ENCODE data around the gene DOCK3.
"Not testable (repeated sequence)": the region's sequence is repeated elsewhere in the genome, so short reads cannot be mapped to it uniquely, and the experiment has no call there.

DOCK3 gene

DNA sequence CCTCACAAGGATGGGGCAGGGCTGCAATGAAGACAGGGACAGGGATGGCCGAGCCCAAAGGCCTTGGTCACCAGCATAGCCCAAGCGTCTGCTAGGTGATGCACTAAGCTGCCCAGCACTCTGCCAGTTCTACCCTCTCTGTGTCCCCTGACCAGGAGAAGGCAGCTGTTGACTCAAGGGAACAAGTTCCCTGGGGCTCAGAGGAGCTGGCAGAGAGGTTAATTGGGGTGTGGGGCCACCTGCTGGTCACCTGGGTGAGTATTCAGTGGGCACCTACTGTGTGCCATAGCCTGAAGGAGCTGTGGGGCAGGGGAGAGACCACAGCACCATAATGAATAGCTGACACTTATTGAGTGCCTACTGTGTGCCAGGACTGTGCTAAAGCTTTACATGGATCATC lies 22.0 kb upstream of the DOCK3 start:
- DNase-seq (ENCODE audit: low spot score) = no peak

DNA sequence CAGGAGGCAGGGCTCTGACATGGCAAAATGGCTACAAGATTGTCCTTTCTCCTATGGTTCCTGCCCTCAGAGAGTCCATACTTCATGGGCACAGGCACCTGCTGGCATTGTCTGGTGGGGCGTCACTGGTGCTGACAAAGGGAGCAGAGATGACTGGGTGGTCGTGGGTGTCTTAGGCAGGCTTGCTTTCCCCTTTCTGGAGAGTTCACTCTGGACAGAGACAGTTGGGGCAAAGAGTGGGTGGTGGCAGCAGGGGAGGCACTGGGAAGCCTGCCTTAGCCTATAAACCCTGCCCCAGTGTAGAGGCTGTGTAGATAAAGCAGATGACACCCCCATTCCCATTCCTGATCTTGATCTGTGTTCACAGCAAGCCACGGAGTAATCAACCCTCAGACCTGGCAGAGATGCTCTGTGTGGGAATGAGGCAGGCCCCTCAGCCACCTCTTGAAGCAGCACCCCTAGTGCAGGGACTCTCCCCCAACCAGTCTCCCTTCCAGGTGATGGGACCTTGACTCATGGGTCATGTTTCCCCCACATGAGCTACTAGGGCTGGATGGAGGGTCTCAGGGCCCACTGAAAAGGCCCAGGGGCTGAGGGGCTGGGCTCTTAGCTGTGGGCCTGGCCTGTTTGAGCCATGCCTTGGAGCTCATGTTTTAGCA lies 20.7 kb upstream of the DOCK3 start:
- DNase-seq (ENCODE audit: low spot score) = no peak

DNA sequence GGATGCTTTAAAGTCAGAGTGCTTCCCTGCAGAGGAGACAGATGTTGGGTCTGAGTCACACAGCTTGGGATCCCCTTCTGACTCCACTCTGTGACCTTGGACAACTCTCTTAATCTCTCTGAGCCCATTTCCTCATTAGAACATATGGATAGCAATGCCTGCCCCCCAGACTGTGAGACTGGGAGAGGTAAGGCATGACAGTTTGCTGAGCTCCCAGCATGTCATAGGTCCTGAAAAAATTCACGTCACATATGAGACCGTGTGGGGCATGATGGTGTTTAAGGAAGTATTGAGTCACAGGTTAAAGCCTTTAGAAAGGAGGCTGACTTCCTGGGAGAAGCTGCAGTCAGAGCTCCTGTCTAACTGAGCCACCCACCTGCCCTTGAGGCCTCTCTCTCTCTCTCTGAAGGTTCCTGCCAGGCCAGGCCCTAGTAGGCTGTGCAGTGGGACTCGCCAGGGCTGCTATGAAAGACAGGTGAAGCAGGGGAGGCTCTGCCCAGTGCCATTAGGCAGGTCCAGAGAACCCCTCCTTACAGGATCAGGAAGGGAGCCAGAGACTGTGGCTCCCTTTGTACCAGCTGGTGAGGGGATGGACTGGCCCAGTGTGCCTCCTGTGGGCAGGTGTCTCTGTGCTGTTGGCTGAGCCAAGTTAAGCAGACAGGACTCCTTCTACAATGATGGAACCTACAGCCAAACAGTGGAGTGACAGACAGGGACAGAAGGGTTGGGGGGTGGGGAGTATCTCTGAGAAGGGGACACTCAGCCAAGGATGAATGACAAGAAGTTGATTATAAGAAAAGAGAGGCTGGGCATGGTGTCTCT lies 19.5 kb upstream of the DOCK3 start:
- no peak for DNase-seq (ENCODE audit: low spot score)

DNA sequence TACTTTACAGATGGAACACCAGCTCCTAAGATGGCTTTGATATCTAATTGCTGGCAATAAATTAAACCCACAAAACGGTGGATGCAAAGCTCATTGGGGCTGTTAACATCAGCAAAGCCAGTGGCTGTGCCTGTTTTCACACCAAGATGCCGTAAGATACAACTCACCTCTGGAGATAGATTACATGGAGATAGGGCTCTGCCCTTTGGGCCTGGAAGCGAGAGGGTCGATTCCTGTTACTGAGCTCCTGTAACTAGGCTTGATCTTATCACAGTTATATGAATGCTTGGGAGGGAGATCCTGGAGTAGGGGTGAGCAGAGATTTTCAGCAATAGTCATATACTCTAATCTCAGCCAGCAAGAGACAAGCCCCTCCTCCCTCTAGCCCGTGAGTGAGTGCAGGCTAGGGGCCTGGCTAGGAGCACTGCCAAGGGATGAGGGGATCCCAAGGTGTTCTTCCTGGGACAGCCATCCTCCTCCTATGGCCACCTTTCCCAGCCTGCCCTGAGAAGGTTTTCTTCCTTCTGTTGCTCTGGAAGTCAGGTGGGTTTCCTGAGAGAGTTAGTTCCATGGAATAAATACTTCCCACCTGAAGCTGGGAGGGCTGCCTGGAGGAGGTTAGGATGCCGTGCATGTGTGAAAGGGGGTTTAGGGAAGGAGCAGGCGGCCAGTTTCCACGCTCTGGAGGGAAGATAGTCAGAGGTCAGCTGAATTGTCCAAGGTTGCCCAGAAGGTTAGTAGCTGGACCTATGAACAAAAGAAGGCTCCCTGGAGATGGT lies 18.1 kb upstream of the DOCK3 start:
- DNase-seq (ENCODE audit: low spot score) = no peak

DNA sequence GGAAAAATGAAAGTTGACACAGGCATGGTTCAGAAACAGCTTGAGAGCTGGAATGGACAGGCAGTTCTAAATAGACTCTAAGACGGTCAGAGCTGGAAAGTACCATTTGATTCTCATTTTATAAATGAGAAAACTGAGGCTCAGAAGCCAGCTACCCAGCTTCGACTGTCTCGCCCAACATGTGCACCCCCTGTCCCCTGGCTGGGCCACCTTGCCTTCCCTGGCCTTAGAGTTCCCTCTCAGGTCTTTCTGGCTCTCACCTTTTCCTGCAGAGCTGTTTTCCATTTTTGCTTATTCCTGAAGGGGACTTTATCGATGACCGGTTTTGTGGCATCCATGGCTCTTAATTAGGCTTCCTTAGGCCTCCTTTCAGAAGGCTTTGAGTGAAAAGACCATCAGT lies 17.3 kb upstream of the DOCK3 start:
- DNase-seq (ENCODE audit: low spot score) = no peak

DNA sequence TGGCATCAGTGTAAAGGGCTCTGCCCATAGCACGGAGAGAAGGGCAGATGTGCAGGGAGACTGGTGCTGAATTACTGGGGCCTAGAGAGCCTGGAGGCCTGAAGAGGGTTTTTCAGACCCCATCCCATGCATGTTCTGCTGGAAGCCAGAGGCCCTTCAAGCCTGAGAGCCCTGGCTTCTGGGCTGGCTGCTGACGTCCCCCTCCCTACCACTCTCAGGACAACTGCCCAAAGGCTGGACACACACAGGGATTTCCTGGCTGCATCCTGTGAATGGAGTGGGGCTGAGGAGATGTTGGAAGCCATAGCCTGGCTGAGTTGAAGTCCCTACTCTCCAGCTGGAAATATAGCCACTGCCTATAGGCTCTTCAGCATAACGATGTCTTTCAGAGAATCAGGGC lies 16.9 kb upstream of the DOCK3 start:
- DNase-seq (ENCODE audit: low spot score) = no peak

DNA sequence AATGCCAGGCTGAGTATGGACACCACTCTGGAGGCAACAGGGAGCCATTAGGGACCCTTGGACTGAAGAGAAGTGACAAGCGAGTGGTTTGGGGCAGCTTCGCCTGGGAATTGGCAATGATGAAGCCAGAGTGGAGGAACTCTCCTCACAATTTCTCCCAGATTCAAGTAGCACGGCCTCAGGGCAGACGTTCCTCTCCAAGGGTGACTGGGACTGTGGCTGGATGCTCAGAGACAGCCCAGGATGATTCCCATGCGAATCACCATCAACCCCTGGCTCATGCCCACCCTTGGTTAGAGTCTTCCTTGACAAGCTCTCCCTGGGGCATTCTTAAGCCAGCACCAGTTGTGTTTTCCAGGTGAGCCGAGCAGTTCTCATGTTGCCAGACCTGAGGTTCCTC lies 16.3 kb upstream of the DOCK3 start:
- DNase-seq (ENCODE audit: low spot score) = no peak

DNA sequence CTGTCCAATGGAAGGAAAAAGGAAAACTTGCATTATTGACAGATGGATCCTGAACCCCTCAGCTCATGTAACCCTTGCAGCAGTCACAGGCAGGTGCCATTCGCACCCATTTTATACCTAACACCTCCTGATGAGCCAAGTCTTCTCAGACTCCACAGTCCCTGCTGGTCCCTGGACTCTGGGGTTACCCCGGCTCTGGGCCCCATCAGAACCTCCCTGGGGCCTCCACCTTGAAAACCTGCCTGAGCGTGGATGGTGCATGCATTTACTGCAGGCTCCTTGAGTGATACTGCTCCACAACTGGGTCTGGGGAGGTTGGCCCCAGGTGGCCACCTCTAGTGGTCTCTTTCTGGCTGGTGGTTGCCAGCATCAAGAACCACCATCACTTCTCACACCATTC lies 15.9 kb upstream of the DOCK3 start:
- DNase-seq (ENCODE audit: low spot score) = no peak

DNA sequence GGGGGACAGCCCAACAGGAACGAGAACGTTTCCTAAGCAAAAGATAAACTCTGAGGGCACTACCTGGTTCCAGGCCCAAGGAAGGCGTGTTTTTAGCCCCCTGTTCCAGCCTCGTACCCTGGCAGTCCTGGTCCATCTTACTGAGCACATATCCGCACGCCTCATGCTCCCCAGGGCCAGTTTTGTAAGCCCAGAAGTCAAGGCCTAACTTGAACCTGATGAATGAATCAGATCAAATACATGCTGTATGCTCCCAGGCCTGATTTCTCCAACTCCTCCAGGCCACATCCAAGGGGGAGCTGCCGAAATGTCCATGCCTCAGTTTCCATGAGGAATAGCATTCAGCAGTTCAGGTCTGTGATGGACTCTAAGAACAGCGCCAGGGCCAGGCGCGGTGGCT lies 14.3 kb upstream of the DOCK3 start:
- DNase-seq (ENCODE audit: low spot score) = no peak

DNA sequence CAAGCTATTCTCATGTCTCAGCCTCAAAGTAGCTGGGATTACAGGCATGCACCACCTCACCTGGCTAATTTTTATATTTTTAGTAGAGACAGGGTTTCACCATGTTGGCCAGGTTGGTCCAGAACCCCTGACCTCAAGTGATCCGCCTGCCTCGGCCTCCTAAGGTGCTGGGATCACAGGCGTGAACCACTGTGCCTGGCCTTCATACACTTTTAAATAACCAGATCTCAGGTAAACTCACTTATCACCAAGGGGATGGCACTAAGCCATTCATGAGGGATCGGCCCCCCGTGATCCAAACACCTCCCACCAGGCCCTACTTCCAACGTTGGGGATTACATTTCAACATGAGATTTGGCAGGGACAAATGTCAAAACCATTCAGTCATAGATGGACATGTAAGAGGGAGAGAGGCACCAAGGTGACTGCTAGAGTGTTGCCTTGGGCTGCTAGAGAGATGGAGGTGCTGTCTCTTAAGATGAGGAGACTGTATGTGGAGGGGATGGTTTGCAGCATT lies 13.3 kb upstream of the DOCK3 start:
- no peak for DNase-seq (ENCODE audit: low spot score)

DNA sequence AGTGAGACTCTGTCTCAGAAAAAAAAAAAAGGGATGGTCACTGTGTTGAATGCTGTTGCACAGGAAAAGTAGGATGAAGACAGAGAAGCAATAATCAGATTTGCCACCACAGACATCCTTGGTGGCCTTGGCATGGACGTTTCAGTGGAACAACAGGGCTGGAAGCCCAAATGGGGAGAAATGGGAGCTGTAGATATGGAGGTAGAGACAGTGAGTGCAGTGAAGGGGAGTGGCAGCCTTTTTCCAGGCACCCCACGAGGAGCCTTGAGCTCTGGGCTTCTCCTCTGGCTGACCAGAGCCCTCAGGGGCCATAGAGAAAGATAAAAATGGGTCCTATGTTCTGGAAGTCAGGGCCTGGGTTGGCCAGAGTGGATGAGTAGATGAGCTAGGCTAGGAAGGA lies 12.3 kb upstream of the DOCK3 start:
- DNase-seq (ENCODE audit: low spot score) = no peak

DNA sequence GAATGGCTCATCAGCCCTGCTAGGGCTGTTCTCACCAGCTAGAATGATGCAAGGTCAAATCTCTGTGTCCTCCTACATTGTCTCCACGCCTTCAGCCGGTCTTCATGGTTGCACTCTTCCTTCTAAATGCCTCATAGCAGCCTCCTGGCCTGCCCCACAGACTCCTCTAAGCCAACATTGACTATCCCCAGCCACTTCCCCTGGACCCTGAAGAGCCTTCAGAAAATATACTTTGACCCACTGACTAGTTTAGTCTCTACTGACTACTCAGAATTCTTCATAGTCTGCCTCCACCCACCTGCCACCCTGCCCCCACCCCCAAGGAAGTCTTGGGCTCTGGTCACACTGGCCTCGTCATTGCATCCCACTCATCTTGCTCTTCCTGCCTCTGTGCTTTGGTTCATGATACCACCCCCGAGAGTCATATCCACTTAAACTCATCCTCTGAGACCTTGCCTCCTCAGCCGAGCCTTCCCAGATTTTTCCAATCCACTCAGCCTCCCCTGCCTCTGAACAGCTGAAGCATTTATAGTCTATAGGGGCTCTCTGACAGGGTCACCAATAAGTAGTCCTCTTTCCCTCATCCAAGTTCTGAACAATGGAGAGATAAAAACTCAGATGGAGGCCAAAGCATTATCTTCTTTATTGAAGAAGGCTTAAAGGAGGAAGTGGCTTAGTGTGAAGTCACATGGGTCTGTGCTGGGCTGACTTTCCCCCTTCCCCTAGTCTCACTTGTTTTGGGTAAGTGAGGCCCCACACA lies 9.5 kb upstream of the DOCK3 start:
- DNase-seq (ENCODE audit: low spot score) = no peak

DNA sequence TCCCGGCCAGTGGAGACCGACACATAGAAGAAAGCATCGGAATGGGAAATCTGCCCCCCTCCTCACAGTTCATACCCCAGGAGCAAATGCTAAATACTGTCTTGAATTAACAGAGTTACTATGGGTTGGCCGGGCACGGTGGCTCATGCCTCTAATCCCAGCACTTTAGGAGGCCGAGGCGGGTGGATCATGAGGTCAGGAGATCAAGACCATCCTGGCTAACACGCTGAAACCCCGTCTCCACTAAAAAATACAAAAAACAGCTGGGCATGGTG lies 8.9 kb upstream of the DOCK3 start:
- not testable (repeated sequence) for DNase-seq (ENCODE audit: low spot score)

DNA sequence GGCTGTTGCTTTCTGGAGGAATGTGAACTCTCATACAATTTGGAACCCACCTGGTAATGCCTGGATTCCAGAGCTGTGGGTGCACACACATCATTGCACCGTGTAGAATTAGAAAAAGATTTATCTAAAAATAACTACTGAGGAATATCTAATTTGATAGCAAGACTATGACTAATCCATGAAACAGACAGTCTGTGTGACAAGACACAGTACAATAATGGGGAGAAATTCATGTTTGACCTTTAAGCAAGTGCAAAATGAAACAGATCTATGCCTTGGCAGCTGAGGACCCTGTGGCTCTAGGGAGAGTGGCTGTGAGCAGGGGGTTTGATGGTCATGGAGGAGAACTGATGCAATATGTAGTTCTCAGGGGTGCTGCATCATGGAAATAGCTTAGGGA lies 7.9 kb upstream of the DOCK3 start:
- DNase-seq (ENCODE audit: low spot score) = no peak

DNA sequence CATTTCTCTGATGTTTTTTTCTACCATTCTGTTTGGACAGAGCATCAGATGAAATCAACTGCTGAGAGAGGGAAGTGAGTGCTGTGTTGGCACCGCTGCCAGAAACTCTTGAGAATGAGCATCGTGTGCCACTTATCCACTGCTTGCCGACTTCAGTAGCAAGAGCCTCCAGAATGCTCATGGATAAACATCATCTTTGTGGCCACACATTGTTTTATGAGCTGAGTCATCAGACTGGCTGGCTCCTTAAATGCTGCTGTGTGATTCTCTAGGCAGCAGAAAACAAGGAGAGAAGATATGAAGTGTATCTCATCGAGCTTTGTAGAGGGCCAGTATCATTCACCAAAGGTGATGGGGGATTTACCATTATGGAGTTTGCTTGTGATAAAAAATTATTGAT lies 3.4 kb upstream of the DOCK3 start:
- DNase-seq (ENCODE audit: low spot score) = peak; percentile 65

DNA sequence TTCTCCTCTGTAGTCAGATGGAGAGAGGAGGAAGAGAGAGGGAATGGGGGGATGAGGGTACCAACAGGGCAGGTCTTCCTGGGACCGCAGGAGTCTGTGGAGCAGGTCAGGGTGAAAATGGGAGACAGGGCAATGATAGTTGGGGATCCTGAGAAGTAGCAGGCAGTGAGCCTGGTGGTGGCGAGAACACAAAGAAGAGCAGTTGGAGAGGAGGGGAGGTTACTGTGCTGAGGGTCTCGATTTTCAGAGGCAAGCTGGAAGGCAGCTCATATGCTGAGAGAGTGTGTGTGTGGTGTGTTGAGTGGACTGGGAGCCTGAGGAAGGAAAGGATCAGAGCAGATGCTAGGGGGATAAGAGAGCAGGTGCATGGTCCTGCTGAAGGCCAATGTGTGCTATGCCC lies 2.1 kb upstream of the DOCK3 start:
- DNase-seq (ENCODE audit: low spot score) = no peak

DNA sequence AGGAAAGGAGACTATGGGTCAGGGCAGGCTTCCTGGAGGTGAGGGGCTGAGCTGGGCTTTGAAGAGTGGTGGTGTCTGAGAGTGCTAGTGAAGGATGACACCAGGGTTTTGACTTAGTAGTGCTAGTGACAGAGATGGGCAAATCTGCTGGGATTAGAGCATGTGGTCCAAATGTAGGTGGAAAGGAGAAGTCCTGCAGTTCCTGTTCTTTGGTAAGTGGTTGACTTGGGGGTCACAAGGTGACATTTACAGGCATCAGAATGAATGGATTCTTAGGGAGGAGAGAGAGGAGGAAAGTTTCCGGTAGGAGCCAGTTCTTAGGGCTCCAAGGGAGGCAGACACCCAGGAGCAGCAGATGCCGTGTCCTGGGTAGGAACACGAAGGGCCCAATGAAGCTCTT lies 796 bp upstream of the DOCK3 start:
- no peak for DNase-seq (ENCODE audit: low spot score)

DNA sequence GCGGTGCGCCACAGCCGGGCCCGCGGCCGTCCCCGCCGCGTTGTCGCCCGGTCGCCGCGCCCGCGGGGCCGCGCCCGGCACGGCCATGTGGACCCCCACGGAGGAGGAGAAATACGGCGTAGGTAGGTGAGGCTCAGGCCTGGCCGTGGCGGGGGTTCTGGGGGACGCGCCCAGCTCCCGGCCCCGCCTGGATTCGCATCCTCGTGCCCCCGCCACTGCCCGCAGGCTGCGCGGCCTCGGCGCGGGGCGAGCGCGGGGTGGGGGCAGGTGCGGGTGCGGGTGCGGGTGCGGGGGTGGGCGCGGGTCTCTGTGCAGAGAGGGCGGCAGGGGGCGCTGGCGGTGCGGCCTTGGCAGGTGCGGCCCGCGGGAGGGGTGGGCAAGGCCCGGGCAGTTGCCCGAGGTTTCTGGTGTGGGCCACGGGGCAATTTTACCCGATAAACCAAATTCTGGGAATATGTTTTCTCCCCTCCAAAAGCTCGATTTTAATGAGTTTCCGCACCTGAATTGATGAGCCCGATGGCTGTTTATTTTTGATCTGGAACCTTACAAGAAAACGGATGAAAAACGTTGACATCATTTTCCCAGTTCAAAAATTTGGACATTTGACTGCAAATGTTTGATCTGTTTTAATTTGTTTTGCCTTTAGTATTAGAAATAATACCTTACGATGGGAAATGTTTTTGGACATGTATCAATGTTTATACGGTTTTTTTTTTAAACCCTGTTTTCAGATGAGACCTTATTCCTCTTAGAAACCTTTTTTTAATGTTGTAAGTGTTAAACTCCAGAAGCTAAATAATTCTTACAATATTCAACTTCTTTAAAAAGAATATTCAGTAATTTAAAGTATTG lies 678 bp downstream of the DOCK3 start:
- DNase-seq (ENCODE audit: low spot score) = no peak

DNA sequence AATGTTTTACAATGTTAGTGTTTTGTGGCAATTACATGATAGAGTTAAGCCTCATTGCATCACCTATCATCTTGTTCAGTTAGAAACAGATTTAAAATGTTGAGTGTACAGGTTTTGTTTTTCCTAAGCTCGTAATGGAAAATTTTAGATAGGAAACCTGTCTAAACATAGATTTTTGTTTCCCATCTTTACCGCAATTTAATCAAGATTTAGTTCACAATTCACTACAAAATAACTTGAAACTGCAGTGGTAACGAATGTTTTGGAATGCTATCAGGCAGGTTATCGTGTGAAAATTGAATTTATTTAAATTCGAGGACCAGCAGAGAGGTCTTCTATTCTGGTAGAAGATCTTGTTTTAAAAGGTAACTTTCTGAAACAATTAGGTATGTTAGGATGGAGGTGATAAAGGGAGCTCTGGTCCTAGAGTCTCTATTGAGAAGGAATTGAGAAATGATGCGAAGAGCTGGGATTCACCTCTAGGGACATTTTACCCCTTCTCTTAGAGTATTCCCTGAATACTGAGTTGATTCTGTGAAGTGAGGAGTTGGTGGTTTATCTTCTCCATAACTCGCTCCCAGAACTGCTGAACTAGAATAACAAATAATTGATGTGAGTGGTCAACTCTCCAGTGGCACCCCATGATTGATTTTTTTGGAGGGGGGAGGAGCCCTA lies 1.4 kb downstream of the DOCK3 start:
- no peak for DNase-seq (ENCODE audit: low spot score)

DNA sequence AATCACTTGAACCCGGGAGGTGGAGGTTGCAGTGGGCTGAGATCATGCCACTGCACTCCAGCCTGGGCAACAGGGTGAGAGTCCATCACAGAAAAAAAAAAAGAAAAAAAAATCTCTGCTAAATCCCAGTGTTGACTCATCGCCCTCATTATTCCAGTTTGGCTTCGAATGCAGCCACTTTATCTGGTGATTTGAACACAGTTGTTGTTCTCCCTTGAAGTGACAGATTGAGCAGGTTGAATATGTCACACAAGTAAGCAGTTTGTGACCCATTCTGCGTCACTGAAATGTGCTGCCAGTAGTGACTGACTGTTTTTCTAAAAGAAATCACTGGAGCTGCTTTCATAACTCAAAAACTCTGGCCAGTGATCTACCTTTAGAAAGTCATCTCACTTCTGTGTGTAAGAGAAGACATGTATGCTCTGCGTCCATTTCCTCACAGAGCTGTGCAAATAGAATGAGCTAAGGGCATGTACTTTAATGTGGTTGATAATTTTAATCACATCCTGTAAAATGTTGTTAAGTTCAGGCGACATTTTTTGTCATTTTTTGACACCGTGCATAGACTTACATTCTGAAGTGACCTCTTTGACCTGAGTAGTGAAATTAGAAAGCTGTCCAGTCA lies 12.5 kb downstream of the DOCK3 start:
- DNase-seq (ENCODE audit: low spot score) = no peak

Data from LoVo (cell line).